ENCODE measurements around the gene RCBTB1.
A peak's percentile ranks its signal among the peaks of the same experiment; 100 is the strongest.
"Not testable (repeated sequence)": the region's sequence is repeated elsewhere in the genome, so short reads cannot be mapped to it uniquely, and the experiment has no call there.

RCBTB1 gene

GRCh38 chr13:49521224-49521623 is 64.1 kb downstream of the RCBTB1 start:
- DNase-seq (ENCODE audit: low read depth, low spot score), result no peak

- no peak for DNase-seq (ENCODE audit: low read depth, low spot score)
These were observed 67.9 kb downstream of the RCBTB1 start for GRCh38 chr13:49517461-49517860.

- no peak for DNase-seq (ENCODE audit: low read depth, low spot score)
These were observed 68.9 kb downstream of the RCBTB1 start for GRCh38 chr13:49516467-49516866.

GRCh38 chr13:49512578-49512977 is 72.8 kb downstream of the RCBTB1 start:
- DNase-seq (ENCODE audit: low read depth, low spot score), result no peak

- no peak for DNase-seq (ENCODE audit: low read depth, low spot score)
These were observed 81.4 kb downstream of the RCBTB1 start for GRCh38 chr13:49503951-49504350.

- DNase-seq (ENCODE audit: low read depth, low spot score), result no peak
These were observed 82.4 kb downstream of the RCBTB1 start for GRCh38 chr13:49502954-49503353.

DNA sequence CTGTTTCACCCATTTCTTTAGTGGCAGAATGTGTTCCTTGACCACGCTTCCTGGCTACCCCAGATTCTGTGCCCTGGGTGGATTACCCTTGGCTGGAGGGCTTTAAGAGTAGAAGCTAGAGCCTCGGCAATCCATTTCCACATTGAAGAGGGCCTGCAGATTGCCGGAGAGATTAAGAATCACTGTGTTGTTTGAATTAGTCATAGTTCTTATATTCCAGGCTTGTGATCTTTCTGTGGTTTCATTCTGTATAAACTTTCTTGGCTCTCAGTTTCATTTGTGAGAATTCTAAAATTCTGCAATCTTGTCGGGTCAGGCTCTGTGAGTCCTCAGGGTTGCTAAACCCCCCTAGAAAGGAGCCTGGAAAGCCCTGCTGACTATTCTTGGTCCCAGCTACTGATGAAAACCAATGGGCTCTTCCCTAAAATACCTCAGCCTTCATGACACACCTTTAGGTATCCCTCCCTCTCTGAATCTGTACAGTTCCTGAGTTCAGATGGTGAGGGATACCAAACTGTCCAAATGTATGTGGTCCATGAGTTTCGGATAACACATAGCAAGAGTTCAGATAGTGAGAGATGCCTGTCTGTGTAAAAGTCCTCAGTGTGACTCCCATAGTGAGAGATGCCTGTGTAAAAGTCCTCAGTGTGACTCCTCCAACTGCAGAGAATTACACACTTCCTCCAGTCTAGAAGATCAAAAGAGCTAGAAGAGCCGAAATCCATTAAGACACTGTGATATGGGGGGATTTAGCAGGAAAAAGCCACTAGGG is 85.3 kb downstream of the RCBTB1 start:
- no peak for DNase-seq (ENCODE audit: low read depth, low spot score)

DNA sequence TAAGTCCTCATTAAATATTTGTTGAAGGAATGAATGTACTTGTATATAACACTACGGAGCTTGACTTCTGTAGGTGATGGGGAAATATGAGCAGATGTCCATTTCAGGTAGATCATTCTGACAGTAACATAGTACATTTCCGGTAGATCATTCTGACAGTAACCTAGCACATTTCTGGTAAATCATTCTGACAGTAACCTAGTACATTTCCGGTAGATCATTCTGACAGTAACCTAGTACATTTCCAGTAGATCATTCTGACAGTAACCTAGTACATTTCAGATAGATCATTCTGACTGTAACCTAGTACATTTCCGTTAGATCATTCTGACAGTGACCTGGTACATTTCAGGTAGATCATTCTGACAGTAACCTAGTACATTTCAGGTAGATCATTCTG is 87.2 kb downstream of the RCBTB1 start:
- DNase-seq (ENCODE audit: low read depth, low spot score), result no peak

- DNase-seq (ENCODE audit: low read depth, low spot score), result no peak
These were observed 88.1 kb downstream of the RCBTB1 start for GRCh38 chr13:49497272-49497671.

DNA sequence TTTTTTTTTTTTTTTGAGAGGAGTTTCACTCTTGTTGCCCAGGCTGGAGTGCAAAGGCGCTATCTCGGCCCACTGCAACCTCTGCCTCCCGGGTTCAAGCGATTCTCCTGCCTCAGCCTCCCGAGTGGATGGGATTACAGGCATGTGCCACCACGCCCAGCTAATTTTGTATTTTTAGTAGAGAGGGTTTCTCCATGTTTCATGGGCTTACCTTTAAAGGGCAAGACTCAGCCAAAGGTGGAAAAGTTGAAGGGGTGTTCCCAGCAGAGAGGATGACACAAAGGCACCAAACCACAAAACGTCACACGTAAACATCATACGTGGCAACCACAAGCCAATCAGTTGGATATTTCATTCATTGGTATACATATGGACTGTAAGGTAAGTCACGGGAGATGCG is 88.5 kb downstream of the RCBTB1 start:
- DNase-seq (ENCODE audit: low read depth, low spot score), result not testable (repeated sequence)

- peak; percentile 75 for DNase-seq (ENCODE audit: low read depth, low spot score)
These were observed 89.3 kb downstream of the RCBTB1 start, which contains the start of gene PHF11 for GRCh38 chr13:49495783-49496762. Gene PHF11, plus strand, starts transcription at chr13:49495953. Its CDS starts 49 bp downstream, at chr13:49496002.

DNA sequence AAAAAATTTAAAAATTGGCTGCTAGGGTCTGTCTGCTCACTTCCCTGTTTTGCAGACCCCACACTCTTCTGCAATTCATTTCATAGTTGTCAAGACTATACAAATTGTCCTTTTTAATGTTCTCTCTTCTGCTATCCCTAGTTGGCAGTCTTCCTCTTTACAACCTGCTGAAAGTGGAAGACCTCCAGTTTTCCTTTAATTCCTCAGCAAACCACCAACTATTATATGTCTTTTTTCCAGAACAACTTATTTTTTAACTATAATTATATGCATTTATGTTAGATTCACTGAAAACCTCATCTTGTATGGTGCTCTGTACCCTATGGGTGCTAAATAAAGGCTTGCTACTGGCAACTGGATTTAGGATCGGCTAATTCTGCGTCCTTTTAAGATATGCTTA is 90.7 kb downstream of the RCBTB1 start:
- no peak for DNase-seq (ENCODE audit: low read depth, low spot score)

- DNase-seq (ENCODE audit: low read depth, low spot score), result no peak
These were observed 96.8 kb downstream of the RCBTB1 start for GRCh38 chr13:49488563-49488962.

All from activated naive CD8-positive, alpha-beta T cell treated with anti-CD3 and anti-CD28 coated beads, Interleukin-2, amount 50 U/mL, for 16 hours (primary cell).